Measurements from ENCODE around the gene DNM3.

GRCh38 chr1:172417557-172417956 is 576.3 kb downstream of the DNM3 start:
- TF ChIP-seq EZH2 (IDR thresholded peaks at IDR 0.05), result no peak
- TF ChIP-seq CTCF (IDR thresholded peaks at IDR 0.05), result no peak

Data from neural progenitor cell (in vitro differentiated cells).